Measurements from ENCODE around the gene SLC4A2.

Gene SLC4A2

DNA sequence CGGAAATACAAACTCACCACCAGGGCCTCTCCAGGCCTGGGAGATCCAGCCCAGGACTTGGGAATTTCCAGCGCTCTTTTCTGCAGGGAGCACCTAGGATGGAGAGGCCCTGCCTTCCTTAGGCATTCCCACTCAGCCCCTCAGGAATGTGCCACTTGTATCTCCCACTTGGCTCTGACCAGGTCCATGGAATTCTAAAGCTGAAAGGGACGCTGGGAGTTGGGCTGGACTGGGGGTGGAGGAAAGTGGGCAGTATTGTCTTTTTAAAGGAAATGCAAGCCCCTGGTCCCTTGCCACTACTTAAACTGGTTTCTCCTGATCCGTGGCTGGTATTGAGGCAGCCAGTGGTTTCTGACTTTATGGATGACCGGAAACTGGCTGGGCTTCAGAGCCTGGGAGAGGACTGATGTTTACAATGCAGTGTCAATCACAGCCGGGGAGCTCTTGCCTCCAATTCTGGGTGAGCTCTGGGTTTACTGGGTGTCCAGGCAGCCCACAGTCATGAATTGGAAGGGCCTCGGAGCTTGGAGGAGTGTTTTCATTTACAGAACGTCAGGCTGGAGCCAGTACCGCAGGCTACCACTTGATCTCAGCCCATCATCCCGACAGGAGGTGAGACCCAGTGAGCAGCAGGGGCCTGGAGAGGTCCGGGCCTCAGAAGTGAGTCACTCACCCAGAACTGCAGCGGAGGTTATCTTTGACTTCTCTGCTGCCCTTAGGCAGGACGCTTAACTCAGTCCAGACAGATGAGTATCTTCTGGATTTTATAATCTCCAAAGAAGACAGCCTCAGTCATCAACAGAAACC is 54.2 kb downstream of the SLC4A2 start:
- DNase-seq, result no peak
- H3K36me3 Mint-ChIP-seq (ENCODE audit: insufficient read depth), result peaks cover 10% of the 10 kb centered on the region

DNA sequence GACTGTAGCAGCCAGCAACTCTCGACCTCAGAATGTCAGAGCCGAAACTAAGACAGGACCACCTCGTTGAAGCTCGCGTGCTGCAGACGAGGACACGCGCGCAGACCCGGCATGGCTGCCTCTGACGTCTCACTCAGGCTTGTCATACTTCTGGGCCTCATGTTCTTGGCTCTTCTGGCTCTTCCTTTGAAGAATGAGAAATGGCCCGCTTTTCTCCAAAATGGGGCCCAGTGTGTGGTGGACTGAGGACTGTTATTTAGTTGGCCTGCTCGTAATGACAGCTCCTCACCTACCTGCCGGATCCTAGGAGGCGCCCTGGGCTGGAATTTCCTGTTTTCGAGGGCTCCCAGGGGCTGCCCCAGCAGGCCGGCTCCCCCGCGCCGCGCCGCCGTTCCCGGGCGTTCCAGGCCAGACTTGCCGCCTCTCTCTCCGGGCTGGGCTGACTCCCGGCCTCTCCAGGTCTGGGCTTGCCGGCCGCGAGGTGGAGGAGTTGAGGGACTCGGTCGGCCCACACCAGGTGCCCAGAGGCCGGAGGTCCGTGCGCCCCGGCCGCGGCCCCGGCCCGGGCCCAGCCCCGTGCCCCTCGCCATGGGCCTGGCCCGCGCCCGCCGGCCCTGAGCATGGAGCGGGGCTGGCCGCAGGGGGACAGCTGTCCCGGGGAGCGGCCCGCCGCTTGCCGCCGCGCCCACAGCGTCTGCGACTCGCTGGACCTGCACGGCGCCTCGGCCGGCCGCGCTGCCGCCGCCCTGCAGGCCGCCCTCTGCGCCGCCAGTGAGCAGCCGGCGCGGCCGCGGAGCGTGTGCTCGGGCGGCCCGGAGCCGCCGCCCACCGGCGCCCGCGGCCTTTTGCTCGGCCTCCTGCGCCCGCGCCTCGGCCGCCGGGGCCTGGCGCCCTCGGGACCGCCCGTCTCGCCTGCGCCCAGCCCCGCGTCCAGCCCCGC is 55.0 kb downstream of the SLC4A2 start:
- H3K27ac Mint-ChIP-seq, result no peak overlapping the region
- ATAC-seq (replicated peaks) (peak; percentile 2), DNase-seq (no peak)
- H3K4me3 Mint-ChIP-seq, result peak overlapping the region in 1 of 2 donors; percentile 53
- H3K4me1 Mint-ChIP-seq (ENCODE audit: low read depth in 2 of 2), result peaks cover 13 to 18% of the 10 kb centered on the region in 2 donors
- H3K9me3 Mint-ChIP-seq, result no peaks in the 10 kb centered on the region
- peaks cover 15% of the 10 kb centered on the region for H3K36me3 Mint-ChIP-seq (ENCODE audit: insufficient read depth)
- no peaks in the 10 kb centered on the region for H3K27me3 Mint-ChIP-seq

More for the DNA sequence above, 54.2 kb downstream of the SLC4A2 start:
- no peak overlapping the region for H3K27ac Mint-ChIP-seq
- H3K4me1 Mint-ChIP-seq (ENCODE audit: low read depth in 2 of 2), result peaks cover 13% of the 10 kb centered on the region in 2 donors
- no peaks in the 10 kb centered on the region for H3K9me3 Mint-ChIP-seq
- H3K4me3 Mint-ChIP-seq, result peak overlapping the region in 1 of 2 donors; percentile 53
- no peak for ATAC-seq (replicated peaks)
- H3K27me3 Mint-ChIP-seq, result no peaks in the 10 kb centered on the region

DNA sequence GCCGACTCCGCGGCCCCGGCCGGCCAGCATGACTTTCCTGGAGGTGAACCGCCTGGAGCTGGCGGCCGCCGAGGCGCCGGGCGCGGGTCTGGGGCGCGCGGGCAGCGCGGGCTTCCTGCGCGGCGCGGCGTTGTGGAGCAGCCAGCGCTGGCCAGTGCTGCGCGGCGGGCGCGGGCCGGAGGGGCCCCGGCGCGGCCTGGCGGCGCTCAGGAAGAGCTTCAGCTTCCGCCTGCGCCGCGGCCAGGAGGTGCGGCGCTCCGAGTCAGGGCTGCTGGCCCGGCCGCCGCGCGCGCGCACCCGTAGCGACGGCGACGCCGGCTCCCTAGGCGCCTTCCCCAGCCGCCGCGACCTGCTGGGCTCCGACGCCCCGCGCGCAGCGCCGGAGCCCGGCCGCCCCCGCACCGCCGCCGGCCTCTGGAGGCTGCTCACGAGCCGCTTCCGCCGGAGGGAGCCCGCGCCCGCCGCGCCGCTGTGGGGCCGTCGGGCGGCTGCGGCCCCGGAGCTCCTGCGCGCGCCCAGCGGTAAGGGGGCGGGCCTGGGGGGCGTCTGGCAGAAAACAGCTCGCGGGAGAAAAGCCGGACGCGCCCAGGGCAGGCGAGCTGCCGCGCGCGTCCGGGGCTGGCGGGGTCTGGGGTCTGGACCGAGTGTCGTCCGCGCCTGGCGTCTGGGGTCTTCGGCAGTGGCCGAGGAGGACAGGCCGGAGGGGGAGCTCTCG is 55.9 kb downstream of the SLC4A2 start:
- Mint-ChIP-seq H3K9me3 (no peaks in the 10 kb centered on the region), H3K4me1 (ENCODE audit: low read depth in 2 of 2) (peaks cover 11 to 19% of the 10 kb centered on the region in 2 donors), H3K27ac (peak overlapping the region in 1 of 2 donors; percentile 91), H3K36me3 (ENCODE audit: insufficient read depth) (peaks cover 15% of the 10 kb centered on the region), H3K4me3 (peak overlapping the region; percentile 35 to 76), H3K27me3 (no peaks in the 10 kb centered on the region)
- ATAC-seq (replicated peaks), result peak; percentile 54
- peak in 1 of 3 experiments; percentile 37 for DNase-seq

DNA sequence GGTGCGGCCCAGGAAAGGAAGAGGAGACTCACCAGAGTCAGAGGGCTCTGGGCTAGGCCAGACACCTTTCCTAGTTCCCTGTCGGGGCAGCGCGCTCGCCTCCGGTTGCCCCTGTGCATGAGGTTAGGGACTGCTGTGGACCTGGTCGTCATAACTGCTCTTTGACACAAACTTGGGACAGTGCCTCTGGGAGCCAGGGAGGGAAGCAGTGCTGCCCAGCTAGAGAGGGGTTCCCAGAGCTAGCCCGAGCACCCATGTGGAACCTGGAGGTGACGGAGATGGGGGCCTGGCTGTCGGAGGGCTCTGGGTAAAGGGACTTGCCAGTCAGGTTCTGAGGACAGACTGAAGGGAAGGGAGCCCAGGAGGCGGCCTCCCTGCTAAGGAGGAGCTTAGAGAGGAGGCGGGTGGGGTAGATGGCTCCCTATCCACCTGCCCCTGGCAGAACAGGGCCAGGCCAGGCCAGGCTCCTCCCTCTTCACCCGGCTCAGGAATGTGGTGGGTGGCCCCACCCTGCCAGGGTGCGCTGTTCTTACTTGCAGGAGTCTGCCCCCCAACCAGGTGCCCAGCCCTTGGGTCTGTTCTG is 56.5 kb downstream of the SLC4A2 start:
- DNase-seq (no peak), ATAC-seq (replicated peaks) (peak; percentile 16)
- Mint-ChIP-seq H3K27ac (peak overlapping the region in 1 of 2 donors; percentile 91), H3K36me3 (ENCODE audit: insufficient read depth) (peaks cover 16% of the 10 kb centered on the region), H3K4me3 (peak overlapping the region; percentile 35 to 76), H3K9me3 (no peaks in the 10 kb centered on the region), H3K4me1 (ENCODE audit: low read depth in 2 of 2) (peaks cover 5 to 19% of the 10 kb centered on the region in 2 donors), H3K27me3 (no peaks in the 10 kb centered on the region)

DNA sequence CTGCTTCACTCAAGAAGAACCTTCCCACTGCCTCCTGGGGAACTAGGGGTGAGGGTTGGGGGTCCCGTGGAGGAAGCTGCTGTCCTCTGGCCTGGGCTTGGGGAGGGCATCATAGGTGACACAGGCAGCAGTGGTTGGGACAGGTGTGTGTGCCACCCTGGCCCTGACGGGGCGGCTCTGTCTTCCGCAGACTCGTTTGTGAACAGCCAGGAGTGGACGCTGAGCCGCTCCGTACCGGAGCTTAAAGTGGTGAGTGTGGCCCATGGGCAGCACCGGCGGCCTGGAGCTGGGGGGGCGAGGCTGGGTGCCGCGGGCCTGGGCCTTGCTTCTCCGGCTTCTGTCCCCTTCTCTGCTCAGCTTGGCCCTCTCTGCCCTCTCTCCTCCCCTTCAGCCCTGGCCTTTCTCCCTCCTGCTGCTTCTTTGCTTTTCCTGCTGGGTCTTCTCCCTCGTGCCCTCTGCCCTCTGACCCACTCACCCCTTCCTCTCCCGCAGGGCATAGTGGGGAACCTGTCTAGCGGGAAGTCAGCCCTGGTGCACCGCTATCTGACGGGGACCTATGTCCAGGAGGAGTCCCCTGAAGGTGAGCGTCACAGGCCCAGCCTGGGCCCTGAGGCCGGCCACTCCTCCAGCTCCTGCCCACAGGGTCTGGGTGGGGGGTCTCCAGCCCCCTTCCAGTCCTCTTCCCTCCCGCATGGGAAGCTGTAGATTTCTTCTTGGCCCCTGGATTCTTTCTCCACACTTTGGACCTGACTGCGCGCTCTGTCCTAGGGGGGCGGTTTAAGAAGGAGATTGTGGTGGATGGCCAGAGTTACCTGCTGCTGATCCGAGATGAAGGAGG is 57.4 kb downstream of the SLC4A2 start:
- DNase-seq (no peak), ATAC-seq (replicated peaks) (no peak)
- Mint-ChIP-seq H3K27ac (peak overlapping the region; percentile 80 to 91), H3K4me1 (ENCODE audit: low read depth in 2 of 2) (peaks cover 5 to 17% of the 10 kb centered on the region in 2 donors), H3K4me3 (peak overlapping the region; percentile 66 to 70), H3K36me3 (ENCODE audit: insufficient read depth) (peaks cover 18% of the 10 kb centered on the region), H3K27me3 (no peaks in the 10 kb centered on the region), H3K9me3 (no peaks in the 10 kb centered on the region)

DNA sequence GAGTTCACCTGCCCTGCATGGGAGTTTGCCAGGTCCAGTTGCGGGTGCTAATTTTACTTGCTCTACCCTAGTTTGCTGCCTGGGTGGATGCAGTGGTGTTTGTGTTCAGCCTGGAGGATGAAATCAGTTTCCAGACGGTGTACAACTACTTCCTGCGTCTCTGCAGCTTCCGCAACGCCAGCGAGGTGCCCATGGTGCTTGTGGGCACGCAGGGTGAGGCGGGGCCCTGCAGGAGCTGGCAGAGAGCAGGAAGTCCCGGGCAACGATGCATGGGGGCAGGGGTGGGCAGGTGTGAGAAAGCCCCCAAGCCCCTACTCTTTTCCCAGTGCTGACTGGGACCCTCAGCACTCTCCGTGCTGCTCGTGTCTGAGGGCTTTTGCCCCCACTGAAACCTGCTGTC is 58.2 kb downstream of the SLC4A2 start:
- Mint-ChIP-seq H3K4me1 (ENCODE audit: low read depth in 2 of 2) (peaks cover 5 to 17% of the 10 kb centered on the region in 2 donors), H3K27ac (peak overlapping the region; percentile 80 to 91), H3K27me3 (no peaks in the 10 kb centered on the region), H3K9me3 (no peaks in the 10 kb centered on the region), H3K4me3 (peak overlapping the region; percentile 66 to 70), H3K36me3 (ENCODE audit: insufficient read depth) (peaks cover 16% of the 10 kb centered on the region)
- ATAC-seq (replicated peaks) (peak; percentile 78), DNase-seq (peak; percentile 40 to 53 (median 49))

DNA sequence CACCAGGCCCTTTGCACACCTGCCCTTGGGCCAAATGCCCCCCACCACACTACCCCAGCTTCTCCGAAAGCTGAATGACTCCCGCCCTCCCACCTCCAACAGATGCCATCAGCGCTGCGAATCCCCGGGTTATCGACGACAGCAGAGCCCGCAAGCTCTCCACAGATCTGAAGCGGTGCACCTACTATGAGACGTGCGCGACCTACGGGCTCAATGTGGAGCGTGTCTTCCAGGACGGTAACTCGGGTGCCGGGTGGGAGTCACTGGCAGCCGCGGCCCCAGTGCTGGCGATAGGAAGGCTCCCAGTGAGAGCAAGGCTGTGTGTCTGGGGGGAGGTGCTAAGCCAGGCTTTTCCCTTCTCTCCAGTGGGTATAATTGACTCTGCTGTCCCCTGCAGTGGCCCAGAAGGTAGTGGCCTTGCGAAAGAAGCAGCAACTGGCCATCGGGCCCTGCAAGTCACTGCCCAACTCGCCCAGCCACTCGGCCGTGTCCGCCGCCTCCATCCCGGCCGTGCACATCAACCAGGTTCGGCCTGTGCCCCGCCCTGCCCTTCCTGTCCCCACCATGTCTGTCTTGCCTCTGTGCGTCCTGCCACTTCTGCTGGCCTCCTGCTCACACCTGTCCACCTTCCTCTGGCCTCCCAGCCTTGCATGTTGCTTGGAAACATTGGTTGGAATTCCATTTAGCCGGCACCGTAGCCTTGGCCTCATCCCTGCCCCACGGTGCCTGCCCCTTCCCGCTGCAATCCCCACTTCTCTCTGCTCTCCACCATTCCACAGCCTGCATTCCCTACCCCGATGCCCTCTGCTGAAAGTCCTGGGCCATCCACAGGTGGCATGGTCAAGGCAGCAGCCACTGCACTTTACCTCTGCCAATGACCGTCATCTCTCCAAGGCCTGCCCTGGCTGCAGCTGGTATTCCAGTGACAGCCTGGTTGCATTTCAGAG is 59.0 kb downstream of the SLC4A2 start:
- Mint-ChIP-seq H3K27me3 (no peaks in the 10 kb centered on the region), H3K27ac (peak overlapping the region; percentile 80 to 91), H3K9me3 (no peaks in the 10 kb centered on the region), H3K4me1 (ENCODE audit: low read depth in 2 of 2) (peaks cover 8 to 17% of the 10 kb centered on the region in 2 donors), H3K4me3 (peak overlapping the region in 1 of 2 donors; percentile 53), H3K36me3 (ENCODE audit: insufficient read depth) (peaks cover 18% of the 10 kb centered on the region)
- ATAC-seq (replicated peaks) (no peak), DNase-seq (no peak)

DNA sequence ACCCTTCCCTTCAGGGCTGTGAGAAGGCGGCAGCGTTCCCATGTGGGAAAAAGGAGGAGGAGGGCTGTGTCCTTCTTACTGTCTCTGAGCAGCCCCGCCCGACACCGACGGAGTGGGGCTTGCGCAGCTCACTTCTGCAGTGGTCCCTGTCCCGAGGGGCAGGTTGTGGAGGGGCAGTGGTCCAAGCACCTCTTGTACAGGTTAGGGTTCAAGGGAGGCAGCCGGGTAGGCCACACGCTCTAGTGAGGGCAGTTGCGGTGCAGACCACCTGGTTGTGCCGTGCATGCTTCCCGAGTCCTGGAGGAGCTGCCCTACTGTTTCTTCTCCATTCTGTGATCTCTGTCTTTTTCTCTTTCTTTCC is 59.6 kb downstream of the SLC4A2 start:
- Mint-ChIP-seq H3K4me3 (peak overlapping the region in 1 of 2 donors; percentile 53), H3K27me3 (no peaks in the 10 kb centered on the region), H3K9me3 (no peaks in the 10 kb centered on the region), H3K4me1 (ENCODE audit: low read depth in 2 of 2) (peaks cover 15 to 23% of the 10 kb centered on the region in 2 donors), H3K36me3 (ENCODE audit: insufficient read depth) (peaks cover 22% of the 10 kb centered on the region), H3K27ac (peak overlapping the region; percentile 18 to 26)
- no peak for DNase-seq
- ATAC-seq (replicated peaks), result no peak

DNA sequence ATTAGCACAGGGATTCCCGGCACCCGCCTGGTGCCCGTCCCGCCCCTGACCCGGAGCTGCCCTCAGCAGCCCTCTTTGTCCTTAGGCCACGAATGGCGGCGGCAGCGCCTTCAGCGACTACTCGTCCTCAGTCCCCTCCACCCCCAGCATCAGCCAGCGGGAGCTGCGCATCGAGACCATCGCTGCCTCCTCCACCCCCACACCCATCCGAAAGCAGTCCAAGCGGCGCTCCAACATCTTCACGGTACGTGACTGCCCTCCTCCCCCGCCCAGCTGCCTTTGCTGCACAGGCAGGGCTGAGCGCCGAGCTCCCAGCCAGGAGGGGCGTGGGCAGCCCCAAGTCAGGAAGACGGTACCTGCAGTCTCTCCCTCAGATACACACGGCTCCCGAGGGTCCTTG is 60.5 kb downstream of the SLC4A2 start:
- peaks cover 22% of the 10 kb centered on the region for H3K36me3 Mint-ChIP-seq (ENCODE audit: insufficient read depth)
- DNase-seq (no peak), ATAC-seq (replicated peaks) (no peak)
- peak overlapping the region in 1 of 2 donors; percentile 18 for H3K27ac Mint-ChIP-seq
- H3K9me3 Mint-ChIP-seq, result no peaks in the 10 kb centered on the region
- peaks cover 18 to 27% of the 10 kb centered on the region in 2 donors for H3K4me1 Mint-ChIP-seq (ENCODE audit: low read depth in 2 of 2)
- H3K4me3 Mint-ChIP-seq, result peak overlapping the region in 1 of 2 donors; percentile 19
- no peaks in the 10 kb centered on the region for H3K27me3 Mint-ChIP-seq

DNA sequence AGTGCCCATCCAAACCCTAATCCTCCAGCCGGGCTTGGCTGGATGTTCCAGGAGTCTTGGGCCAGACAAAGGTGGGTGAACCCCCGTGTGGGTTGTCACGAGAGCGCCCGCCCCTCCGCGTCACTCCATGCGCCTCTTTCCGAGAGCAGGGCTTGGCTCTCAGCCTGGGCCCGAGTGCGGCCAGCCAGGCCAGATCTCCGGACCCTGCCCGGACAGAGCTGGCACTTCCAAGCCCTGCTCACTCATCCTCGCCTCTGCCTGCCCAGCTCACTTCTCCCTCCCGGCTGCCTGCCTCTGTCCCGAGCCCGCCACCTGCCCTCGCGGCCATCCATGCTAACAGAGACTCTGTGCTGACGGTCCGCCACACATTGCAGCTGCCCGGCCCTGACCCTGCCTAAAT is 61.5 kb downstream of the SLC4A2 start:
- no peaks in the 10 kb centered on the region for H3K27me3 Mint-ChIP-seq
- H3K9me3 Mint-ChIP-seq, result no peaks in the 10 kb centered on the region
- H3K4me3 Mint-ChIP-seq, result no peak overlapping the region
- ATAC-seq (replicated peaks) (no peak), DNase-seq (no peak)
- H3K4me1 Mint-ChIP-seq (ENCODE audit: low read depth in 2 of 2), result peaks cover 15 to 24% of the 10 kb centered on the region in 2 donors
- peaks cover 21% of the 10 kb centered on the region for H3K36me3 Mint-ChIP-seq (ENCODE audit: insufficient read depth)
- no peak overlapping the region for H3K27ac Mint-ChIP-seq

DNA sequence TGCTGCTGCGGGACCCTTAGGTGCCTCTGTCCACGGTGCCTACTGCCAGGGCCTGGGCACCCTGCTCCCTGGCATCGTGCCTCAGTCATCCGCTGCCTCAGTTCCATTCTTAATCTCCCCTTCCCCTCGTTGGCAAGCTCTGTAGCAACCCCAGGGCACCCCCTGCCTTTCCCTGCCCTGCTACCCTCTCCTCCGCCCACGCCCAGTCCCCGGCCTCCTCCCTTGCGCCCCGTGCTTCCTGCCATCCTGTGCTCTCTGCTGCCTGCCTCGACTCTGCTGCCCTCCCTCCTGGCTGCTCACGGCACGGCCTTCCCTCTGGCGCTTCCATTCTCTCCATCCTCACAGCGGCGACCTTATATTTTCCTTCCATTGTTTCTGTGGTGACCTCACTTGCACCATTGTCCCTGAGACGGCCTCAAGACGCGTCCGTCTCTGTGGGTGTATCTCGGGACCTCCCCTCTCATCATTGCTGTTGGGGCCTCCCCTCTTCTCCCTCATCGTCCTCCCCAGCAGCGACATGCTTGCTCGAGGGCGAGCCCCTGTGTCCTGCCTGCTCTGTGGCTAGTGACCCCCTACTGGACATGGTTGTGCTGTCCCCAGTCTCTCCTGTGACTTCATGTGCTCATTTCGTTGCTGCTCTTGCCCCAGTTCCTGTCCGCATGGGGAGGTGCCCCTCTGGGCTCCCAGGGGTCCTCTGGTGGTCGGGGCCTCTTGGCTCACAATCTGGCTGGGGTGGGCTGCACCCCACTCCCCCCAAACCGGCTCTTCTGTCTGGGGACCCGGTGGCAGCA is 62.2 kb downstream of the SLC4A2 start:
- Mint-ChIP-seq H3K9me3 (no peaks in the 10 kb centered on the region), H3K27ac (no peak overlapping the region), H3K4me3 (no peak overlapping the region), H3K36me3 (ENCODE audit: insufficient read depth) (peaks cover 21% of the 10 kb centered on the region), H3K27me3 (no peaks in the 10 kb centered on the region), H3K4me1 (ENCODE audit: low read depth in 2 of 2) (peaks cover 13 to 23% of the 10 kb centered on the region in 2 donors)
- no peak for ATAC-seq (replicated peaks)
- no peak for DNase-seq

Data from effector memory CD8-positive, alpha-beta T cell (primary cell).